Muscle of arm (tissue), 12 donors: Measurements from ENCODE around the gene ASCL2. TPM values are rescaled to one million over a fixed set of nuclear protein-coding genes. Genes with fewer than 3 reads are reported as not detected.
"Not testable (repeated sequence)": the region's sequence is repeated elsewhere in the genome, so short reads cannot be mapped to it uniquely, and the experiment has no call there.

ENCODE experiments used
- DNase-seq: peaks from one replicate; pipeline ENCODE4 v3.0.0-alpha.2; 2013
- polyA plus RNA-seq, 12 donors: library from polyadenylated mRNA; unstranded; fragments of 120-200 nt; gene quantifications; one replicate each; pipeline ENCODE4 v1.2.1, GENCODE V29; 2013; ENCODE audit not compliant: insufficient read length in 12 of 12

ASCL2 gene
- polyA plus RNA-seq, 12 donors = 0.08 to 1.0 (median 0.15) TPM; not detected in 4

GRCh38 chr11:2260491-2261364 lies 9.7 kb downstream of the ASCL2 start:
- no peak for DNase-seq

- DNase-seq = no peak
Measured at GRCh38 chr11:2259897-2260451, 10.4 kb downstream of the ASCL2 start.

- DNase-seq = no peak
Measured at GRCh38 chr11:2259466-2259830, 10.9 kb downstream of the ASCL2 start.

- DNase-seq = no peak
Measured at GRCh38 chr11:2258501-2259465, 11.6 kb downstream of the ASCL2 start.

GRCh38 chr11:2256951-2257700 lies 13.3 kb downstream of the ASCL2 start:
- no peak for DNase-seq

- DNase-seq = no peak
Measured at GRCh38 chr11:2256293-2256913, 14.0 kb downstream of the ASCL2 start.

- DNase-seq = no peak
Measured at GRCh38 chr11:2252018-2252417, 18.4 kb downstream of the ASCL2 start.

GRCh38 chr11:2251138-2251537 lies 19.2 kb downstream of the ASCL2 start:
- DNase-seq = no peak

- DNase-seq = no peak
Measured at GRCh38 chr11:2250485-2250884, 19.9 kb downstream of the ASCL2 start.

- no peak for DNase-seq
Measured at GRCh38 chr11:2250041-2250440, 20.3 kb downstream of the ASCL2 start.

- DNase-seq = no peak
Measured at GRCh38 chr11:2249189-2249916, 21.0 kb downstream of the ASCL2 start.

- no peak for DNase-seq
Measured at GRCh38 chr11:2248762-2249161, 21.6 kb downstream of the ASCL2 start.

- no peak for DNase-seq
Measured at GRCh38 chr11:2248242-2248641, 22.1 kb downstream of the ASCL2 start.

GRCh38 chr11:2247496-2247895 lies 22.9 kb downstream of the ASCL2 start:
- DNase-seq = no peak

GRCh38 chr11:2240834-2241233 lies 29.6 kb downstream of the ASCL2 start:
- no peak for DNase-seq

GRCh38 chr11:2237457-2238238 lies 32.7 kb downstream of the ASCL2 start:
- DNase-seq = no peak

- DNase-seq = not testable (repeated sequence)
Measured at GRCh38 chr11:2236381-2237134, 33.8 kb downstream of the ASCL2 start.

- DNase-seq = no peak
Measured at GRCh38 chr11:2235588-2236326, 34.6 kb downstream of the ASCL2 start.
